ENCODE measurements around the gene LSM4.

DNA sequence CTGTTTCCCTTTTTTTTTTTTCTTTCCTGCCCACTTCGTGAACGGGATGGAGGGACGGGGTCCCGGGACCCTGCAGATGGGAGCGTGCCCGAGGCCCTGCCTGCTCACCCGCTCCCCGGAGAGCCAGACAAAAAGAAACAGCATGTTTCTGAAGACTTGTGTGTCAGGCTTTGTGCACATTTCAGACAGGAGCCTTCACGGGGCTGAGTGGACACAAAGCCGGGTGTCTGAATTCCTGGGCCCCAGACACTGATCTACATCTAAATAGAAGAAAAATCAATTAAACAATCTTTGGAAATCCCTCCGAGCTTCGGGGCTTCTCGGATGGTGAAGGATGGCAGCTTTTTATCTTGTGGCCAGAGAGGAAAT lies 21.7 kb upstream of the LSM4 start:
- TF ChIP-seq POLR2A (IDR thresholded peaks at IDR 0.05; ENCODE audit: low read depth, low read length) (no peak), POLR2AphosphoS5 (IDR thresholded peaks at IDR 0.05; ENCODE audit: low read depth, low read length) (no peak)

All from GM12892 (cell line).